Measurements from ENCODE around the gene LOXHD1.

DNA sequence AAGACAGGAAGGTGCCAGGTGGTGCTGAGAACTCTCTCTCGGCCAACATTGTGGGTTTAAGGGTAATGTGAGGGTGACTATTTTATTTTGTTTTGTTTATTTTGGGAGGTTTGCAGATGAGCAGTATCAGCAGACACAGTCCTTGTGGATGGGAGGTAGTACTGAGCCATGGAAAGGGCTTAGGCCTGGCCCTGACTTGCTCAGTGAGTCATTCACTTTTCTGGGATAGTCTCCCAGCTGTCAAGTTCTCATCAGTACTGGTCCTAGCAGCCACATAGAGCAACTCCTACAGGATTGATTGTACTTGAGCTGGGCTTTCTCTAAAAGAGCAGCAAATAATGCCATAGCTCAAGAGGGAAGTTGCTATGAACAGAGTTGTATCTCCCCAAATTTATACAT is 175.2 kb downstream of the LOXHD1 start:
- TF ChIP-seq, protein P1, sequence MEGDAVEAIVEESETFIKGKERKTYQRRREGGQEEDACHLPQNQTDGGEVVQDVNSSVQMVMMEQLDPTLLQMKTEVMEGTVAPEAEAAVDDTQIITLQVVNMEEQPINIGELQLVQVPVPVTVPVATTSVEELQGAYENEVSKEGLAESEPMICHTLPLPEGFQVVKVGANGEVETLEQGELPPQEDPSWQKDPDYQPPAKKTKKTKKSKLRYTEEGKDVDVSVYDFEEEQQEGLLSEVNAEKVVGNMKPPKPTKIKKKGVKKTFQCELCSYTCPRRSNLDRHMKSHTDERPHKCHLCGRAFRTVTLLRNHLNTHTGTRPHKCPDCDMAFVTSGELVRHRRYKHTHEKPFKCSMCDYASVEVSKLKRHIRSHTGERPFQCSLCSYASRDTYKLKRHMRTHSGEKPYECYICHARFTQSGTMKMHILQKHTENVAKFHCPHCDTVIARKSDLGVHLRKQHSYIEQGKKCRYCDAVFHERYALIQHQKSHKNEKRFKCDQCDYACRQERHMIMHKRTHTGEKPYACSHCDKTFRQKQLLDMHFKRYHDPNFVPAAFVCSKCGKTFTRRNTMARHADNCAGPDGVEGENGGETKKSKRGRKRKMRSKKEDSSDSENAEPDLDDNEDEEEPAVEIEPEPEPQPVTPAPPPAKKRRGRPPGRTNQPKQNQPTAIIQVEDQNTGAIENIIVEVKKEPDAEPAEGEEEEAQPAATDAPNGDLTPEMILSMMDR (IDR thresholded peaks at IDR 0.05): no peak
- no peak for TF ChIP-seq POLR2A (IDR thresholded peaks at IDR 0.05)

All from vagina (tissue), 2 donors.